HG02981 (cell line): ENCODE results near the gene ANKS3.

Experiments
- ATAC-seq: cut with Tn5 transposase; IDR thresholded peaks from one replicate; pipeline ENCODE4 v1.9.1; 2021; ENCODE audit warnings: mild to moderate bottlenecking, moderate library complexity; ENCODE audit not compliant: unreplicated experiment

The ANKS3 gene

GRCh38 chr16:4728676-4729075, 5.4 kb downstream of the ANKS3 start:
- ATAC-seq = no peak

DNA sequence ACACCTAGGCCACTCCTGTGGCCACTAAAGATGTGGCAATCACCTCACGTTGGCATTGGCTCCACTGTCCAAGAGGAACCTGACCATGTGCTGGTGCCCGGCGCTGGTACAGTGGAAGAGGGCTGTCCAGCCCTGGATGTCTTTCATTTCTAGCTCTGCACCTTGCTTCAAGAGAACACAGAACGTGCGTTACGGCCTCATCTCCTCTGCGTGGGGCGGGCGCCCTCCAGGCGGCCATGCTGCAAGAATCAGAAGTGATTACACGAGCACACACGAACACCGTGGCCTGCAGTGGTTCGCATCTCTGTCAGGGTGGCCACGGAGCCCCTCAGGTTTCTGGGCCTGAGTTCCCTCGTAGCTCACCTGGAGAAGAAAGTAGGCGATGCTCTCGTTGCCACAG, 7.5 kb downstream of the ANKS3 start:
- no peak for ATAC-seq

- no peak for ATAC-seq
Measured at GRCh38 chr16:4724661-4725270, 9.3 kb downstream of the ANKS3 start.

DNA sequence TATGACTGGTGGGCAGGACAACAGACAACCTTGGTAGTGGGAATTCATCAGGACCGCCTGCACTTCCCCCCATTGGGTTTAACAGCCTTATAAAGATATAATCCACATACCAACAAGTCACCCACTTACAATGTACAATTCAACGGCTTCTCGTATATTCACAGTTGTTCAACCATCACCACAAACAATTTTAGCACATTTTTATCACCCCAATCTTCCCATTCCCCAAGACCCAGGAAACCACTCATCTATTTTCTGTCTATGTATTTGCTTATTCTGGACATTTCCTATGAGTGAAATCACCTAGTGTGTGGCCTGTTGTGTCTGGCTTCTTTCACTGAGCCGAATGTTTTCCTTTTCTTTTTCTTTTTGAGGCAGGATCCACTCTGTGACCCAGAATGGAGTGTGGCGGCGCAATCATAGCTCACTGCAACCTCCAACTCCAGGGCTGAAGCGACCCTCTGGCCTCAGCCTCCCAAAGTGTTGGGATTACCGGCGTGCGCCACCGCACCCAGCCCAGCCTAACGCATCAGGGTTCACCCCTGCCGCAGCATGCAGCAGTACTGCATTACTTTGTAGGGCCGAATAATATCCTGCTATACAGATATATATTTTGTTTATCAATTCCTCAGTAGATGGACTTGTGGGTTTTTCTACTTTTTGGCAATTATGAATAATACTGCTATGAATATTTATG, 10.9 kb downstream of the ANKS3 start:
- ATAC-seq = no peak

DNA sequence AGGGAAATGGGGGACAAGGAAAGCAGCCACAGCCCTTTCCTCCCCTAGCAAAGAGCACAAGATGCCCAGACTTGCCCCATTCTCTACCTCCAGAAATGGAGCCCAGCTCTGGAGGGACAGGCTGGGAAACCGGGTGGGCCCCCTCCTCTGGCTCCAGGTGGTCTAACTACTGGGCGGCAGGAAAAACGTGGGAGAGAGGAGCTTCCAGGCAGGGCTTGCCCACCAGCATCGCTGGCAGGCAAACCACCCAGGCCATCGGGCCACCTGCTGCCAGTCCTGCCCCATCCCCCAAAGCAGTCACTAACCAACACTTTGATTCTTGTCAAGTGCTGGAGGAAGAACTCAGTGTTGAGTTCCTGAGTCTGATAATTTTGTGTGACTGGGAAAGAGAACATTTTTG, 15.6 kb downstream of the ANKS3 start:
- no peak for ATAC-seq

DNA sequence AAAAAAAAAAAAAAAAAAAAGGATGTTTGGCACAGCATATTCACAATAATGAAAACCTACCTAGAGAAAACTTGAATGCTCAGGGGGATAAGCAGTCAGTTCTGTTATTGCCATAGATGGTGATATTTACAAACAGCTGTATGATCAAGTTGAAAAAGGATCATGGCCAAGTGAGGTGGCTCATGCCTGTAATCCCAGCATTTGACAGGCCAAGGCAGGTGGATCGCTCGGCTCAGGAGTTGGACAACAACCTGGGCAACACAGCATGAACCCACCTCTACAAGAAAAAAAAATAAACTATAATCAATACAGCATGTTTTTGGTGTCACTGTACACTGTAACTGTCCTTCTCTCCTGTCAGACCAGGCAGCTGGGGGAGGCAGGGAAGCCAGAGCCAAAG, 19.1 kb downstream of the ANKS3 start:
- ATAC-seq = no peak

DNA sequence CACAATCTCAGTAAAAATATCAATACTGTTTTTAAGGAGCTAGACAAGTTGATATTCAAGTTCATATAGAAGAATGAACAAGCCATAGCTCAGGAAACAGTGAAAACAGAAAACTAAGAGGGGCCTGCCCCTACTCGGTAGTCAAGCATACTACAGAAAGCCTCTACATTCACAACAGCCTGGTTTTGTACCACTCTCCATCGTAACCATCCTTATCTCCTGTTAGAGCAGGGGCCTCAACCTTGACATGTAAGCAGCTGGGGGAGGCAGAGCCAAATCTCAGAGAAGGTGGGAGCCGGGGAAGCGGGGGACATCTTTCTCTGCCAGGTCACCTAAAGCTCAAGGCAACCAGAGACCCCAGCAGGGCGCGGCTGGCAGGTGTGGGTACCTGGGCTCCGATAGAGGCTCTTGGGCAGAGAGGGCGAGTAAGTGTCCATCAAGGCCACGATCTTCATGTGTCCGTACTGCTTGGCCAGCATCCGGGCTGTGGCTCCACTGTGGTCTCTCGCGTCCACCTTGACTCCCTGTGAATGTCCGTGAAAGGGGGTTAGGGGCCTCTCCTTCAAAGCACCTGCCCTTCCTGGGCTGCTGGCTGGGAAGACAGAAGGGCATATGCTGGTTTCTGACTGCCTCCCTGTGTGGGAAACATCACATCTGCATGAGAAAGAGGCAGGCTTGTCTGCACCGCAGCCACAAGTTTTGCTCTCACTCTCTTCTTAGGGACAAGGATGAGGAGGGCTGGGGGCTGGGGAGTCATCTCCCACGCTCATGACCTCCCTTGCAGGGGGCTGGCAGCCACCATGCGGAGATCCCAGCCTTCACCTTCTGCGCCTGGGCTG, 20.2 kb downstream of the ANKS3 start:
- ATAC-seq = no peak

GRCh38 chr16:4709481-4709880, 24.6 kb downstream of the ANKS3 start:
- no peak for ATAC-seq

DNA sequence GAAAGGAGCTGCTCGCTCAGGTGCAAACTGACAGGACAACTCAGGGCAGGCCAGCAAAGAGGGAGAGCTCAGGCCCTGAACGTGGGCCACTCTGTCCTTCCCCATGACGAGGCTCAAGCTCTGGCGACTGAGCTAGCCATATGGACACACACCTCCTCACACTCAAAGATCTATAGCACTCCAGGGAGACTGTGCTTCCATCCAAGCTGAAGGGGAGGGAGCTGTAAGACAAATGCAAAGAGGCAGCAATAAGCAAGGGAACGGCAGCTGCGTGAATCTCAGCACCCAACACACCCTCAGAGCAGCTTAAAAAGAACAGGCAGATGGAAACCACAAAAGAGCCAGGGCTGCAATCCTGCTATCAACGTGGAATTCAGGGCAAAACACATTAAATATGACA, 27.2 kb downstream of the ANKS3 start:
- ATAC-seq = no peak

DNA sequence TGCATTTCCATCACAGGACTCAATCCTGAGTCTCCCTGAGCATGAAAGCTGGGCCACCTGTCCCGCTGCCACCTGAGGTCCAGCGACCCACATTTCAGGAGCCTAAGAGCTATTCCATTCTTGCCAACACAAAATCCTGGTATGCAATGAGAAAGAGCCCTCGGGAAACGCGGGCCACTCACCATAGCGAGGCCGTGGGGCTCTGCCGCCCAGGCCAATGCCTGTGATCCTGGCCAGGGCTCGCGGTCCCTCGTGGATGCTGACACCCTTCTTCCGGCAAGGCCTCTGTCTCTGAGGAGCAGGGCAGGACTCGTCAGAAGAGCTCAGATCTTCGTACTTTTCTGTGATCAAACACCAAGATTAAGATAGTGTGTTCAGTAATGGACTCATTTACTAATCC, 29.2 kb downstream of the ANKS3 start:
- no peak for ATAC-seq

GRCh38 chr16:4704491-4704890, 29.6 kb downstream of the ANKS3 start:
- no peak for ATAC-seq

- ATAC-seq = no peak
Measured at GRCh38 chr16:4703906-4704305, 30.2 kb downstream of the ANKS3 start.

DNA sequence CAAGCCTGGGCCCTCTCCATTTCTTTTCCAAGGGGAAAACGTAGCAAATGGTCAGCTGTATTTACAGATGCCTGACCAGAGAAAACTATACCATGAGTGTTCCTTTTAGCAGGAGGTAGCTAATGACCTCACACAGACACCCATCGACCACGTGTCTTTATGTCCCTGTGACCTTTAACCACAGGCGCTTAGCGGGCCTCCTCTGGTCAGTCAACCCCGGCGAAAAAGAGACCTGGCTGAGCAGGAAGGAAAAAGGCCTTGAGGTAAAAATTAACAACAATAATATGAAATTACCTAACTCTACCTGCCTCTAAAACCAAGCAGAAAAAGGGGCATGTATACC, 31.6 kb downstream of the ANKS3 start:
- ATAC-seq = no peak

DNA sequence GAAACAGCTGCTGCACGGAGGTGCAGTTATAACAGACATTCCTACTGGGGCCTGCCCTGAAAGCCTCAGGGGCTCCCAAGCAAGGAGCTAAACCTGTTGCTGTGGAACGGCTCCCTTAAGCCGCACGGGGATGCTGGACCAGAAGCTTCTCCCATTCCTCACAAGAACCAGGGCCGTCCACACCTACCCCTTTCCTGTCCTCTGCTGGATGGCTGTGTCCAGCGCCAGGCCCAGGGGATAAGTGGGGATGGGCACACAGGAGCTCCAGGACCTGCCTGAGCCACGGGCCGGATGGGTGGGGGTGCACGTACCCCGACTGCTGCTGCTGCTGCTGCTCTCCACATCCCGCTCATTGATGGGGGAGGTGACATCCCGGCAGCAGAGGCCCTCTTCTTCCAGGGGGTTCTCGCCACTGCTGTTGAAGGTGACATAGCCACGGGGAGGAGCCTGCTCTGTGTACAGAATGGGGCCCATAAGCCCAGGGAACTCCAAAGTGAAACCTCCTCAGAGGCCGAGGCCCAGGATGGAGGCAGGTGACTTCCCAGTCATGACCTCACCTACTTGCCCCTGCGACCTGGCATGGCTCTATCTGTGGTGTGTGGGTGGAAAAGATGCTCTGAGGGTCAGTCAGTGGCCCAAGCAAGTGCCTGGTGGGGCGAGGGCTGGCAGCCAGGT, 32.1 kb downstream of the ANKS3 start:
- ATAC-seq = no peak

DNA sequence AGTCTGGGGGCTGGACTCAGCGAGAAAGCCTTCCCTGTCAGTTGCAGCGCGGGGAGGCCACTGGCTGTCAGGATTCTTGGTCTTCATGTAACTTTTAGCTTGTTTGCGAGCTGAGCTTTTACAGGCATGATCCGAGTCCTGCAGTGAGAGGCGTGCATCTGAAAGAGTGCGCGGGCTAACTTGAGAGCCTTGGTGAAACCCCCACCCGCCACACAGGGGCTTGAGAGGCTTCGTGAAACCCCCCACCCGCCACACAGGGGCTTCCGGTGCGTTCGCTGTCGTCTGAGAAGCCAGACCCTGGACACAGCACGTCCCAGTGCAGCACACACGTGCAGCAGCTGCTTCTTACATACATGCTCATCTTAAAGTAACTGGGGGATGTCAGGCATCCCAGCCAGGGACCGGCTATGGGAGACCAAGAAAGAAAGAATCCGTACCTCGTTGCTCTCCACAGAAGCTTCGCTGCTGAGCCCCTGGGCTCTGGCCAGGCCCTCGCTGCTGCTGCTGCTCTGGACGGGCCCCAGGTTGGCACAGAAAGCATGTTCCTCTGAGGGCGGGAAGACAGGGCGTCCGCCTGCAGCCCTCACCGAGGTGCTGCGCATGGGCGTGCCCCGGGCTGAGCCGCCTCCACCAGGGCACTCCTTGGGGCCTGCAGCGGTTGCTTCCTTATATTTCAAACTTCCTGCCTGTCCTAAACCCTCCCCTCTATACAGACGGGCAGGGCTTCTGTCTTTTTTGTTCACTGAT, 32.9 kb downstream of the ANKS3 start:
- ATAC-seq = no peak

DNA sequence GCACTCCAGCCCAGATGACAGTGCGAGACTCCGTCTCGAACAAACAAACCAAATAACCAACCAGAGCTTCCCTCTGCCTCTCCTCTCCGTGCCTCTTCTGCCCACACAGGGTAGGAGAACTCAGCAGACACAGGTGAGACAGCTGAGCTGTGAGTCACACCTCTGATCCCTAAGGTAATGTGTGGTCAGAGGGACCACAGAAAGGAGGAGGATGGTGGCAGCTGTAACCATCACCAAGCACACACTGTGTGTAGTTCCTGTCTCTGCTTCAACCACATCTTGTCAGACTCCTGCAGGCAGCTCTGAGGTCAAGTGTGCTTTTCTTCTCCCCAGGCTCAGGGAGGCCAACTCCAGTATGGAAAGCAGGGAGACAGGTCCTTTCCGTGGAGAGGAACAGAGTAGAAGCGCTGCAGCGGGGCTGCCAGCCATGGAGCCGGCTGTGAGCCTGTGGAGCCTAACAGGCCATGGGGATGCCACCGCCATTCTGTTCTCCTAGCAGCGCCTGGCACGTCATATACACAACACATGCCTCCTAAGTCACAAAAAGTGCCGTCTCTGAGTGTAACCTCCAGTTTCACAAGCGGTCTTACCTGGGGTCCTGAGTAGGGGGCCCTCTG, 33.6 kb downstream of the ANKS3 start:
- ATAC-seq = no peak

- no peak for ATAC-seq
Measured at GRCh38 chr16:4699046-4699556, 35.0 kb downstream of the ANKS3 start.

GRCh38 chr16:4698321-4699045, 35.6 kb downstream of the ANKS3 start:
- no peak for ATAC-seq

DNA sequence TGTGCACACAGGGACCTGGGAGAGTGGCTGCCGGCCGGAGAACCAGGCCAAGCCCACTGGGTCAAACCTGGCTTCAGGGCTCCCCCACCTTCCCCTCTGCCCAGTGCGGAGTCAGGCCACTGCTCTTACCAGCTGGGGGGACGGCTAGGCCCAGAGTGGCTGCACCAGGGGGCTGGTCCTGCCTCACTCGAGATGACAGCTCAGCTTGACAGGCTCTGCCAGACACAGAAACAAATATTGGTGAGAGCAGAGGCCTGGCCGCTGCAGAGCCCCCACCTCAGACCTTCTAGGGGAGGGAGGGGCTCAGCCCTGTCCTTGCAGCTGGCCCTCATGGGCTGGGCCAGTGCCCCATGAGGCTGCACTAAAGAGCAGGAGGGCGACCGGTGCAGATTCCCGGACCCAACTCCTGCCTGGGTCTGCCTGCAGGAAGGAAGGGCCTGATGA, 36.2 kb downstream of the ANKS3 start:
- no peak for ATAC-seq
